ENCODE measurements around the gene ZNF567.
"Not testable (repeated sequence)": the region's sequence is repeated elsewhere in the genome, so short reads cannot be mapped to it uniquely, and the experiment has no call there.

The ZNF567 gene

GRCh38 chr19:36687214-36688056 is at the start of gene ZNF567:
TSS of gene ZNF567 (plus strand) at chr19:36687612. CDS start at chr19:36694868, 7,256 bp downstream.
- peak; percentile 95 for DNase-seq

- peak; percentile 1 for DNase-seq
These were observed 48.4 kb upstream of the ZNF567 start for GRCh38 chr19:36638862-36639510.

- no peak for DNase-seq
These were observed 40.7 kb upstream of the ZNF567 start for GRCh38 chr19:36646746-36647145.

- DNase-seq = no peak
These were observed 34.5 kb upstream of the ZNF567 start for GRCh38 chr19:36652958-36653357.

- DNase-seq = no peak
These were observed 21.6 kb upstream of the ZNF567 start for GRCh38 chr19:36665832-36666231.

GRCh38 chr19:36668646-36669045 is 18.8 kb upstream of the ZNF567 start:
- no peak for DNase-seq

GRCh38 chr19:36672368-36672767 is 15.0 kb upstream of the ZNF567 start:
- DNase-seq = no peak

GRCh38 chr19:36674201-36674600 is 13.2 kb upstream of the ZNF567 start:
- no peak for DNase-seq

- DNase-seq = no peak
These were observed 8.0 kb upstream of the ZNF567 start for GRCh38 chr19:36679455-36679854.

- DNase-seq = no peak
These were observed 1.6 kb upstream of the ZNF567 start for GRCh38 chr19:36685835-36686234.

- peak; percentile 2 for DNase-seq
These were observed 823 bp upstream of the ZNF567 start for GRCh38 chr19:36686365-36687213.

GRCh38 chr19:36688058-36688457 is 646 bp downstream of the ZNF567 start:
- DNase-seq = no peak

GRCh38 chr19:36707134-36707533 is 19.7 kb downstream of the ZNF567 start:
- no peak for DNase-seq

GRCh38 chr19:36709423-36709822 is 22.0 kb downstream of the ZNF567 start:
- DNase-seq = no peak

- DNase-seq = peak; percentile 3
These were observed 32.5 kb downstream of the ZNF567 start for GRCh38 chr19:36719687-36720556.

- not testable (repeated sequence) for DNase-seq
These were observed 48.8 kb downstream of the ZNF567 start for GRCh38 chr19:36736166-36736565.

GRCh38 chr19:36745870-36746269 is 58.5 kb downstream of the ZNF567 start:
- DNase-seq = no peak

GRCh38 chr19:36747750-36748149 is 60.3 kb downstream of the ZNF567 start:
- no peak for DNase-seq

- DNase-seq = no peak
These were observed 61.2 kb downstream of the ZNF567 start for GRCh38 chr19:36748431-36749275.

GRCh38 chr19:36749613-36750012 is 62.2 kb downstream of the ZNF567 start:
- DNase-seq = not testable (repeated sequence)

GRCh38 chr19:36750066-36750691 is 62.8 kb downstream of the ZNF567 start:
- no peak for DNase-seq
